Progenitor cell of endocrine pancreas (in vitro differentiated cells): ENCODE measurements around the gene CSF3R. TPM values are rescaled to one million over a fixed set of nuclear protein-coding genes. Genes with fewer than 3 reads are reported as not detected.
A peak's percentile ranks its signal among the peaks of the same experiment; 100 is the strongest.

Experiments
- DNase-seq: peaks from one replicate; pipeline ENCODE4 v3.0.0; 2021; ENCODE audit warnings: low spot score; ENCODE audit not compliant: unreplicated experiment
- H3K27ac Mint-ChIP-seq: 2 replicates; pipeline ENCODE4 v1.8.0; 2021; ENCODE audit warnings: mild to moderate bottlenecking, moderate library complexity, mixed read lengths
- H3K27me3 Mint-ChIP-seq: 2 replicates; pipeline ENCODE4 v1.8.0; 2021; ENCODE audit warnings: mixed read lengths
- H3K36me3 Mint-ChIP-seq: 2 replicates; pipeline ENCODE4 v1.8.0; 2022; ENCODE audit warnings: mixed read lengths; ENCODE audit not compliant: insufficient read depth
- H3K4me1 Mint-ChIP-seq: 2 replicates; pipeline ENCODE4 v1.8.0; 2021; ENCODE audit warnings: low read depth, mixed read lengths
- H3K4me3 Mint-ChIP-seq: 2 replicates; pipeline ENCODE4 v1.8.0; 2021; ENCODE audit warnings: low read depth, mild to moderate bottlenecking, moderate library complexity, mixed read lengths
- H3K9me3 Mint-ChIP-seq: 2 replicates; pipeline ENCODE4 v1.8.0; 2021; ENCODE audit warnings: low read depth, mixed read lengths
- CTCF ChIP-seq: fragments of 200-600 bp; sonication (generic); IDR thresholded peaks from one replicate; pipeline ENCODE4 v1.5.0; 2021; ENCODE audit warnings: antibody characterized with exemption, mild to moderate bottlenecking; ENCODE audit not compliant: unreplicated experiment
- total RNA-seq: library from RNA; stranded (reverse); gene quantifications from 2 replicates; pipeline ENCODE4 v1.2.1, GENCODE V29; 2021

The CSF3R gene
- total RNA-seq, 1 donor from 2014 or later = 5.5 TPM

GRCh38 chr1:36425791-36426190, 56.9 kb downstream of the CSF3R start:
- H3K27ac Mint-ChIP-seq = no peak overlapping the region
- H3K4me1 Mint-ChIP-seq = no peaks in the 10 kb centered on the region
- H3K4me3 Mint-ChIP-seq = no peak overlapping the region
- no peak for DNase-seq
- no peaks in the 10 kb centered on the region for H3K9me3 Mint-ChIP-seq
- H3K36me3 Mint-ChIP-seq = peaks cover 11% of the 10 kb centered on the region
- H3K27me3 Mint-ChIP-seq = no peaks in the 10 kb centered on the region
- no peak for TF ChIP-seq CTCF

GRCh38 chr1:36421649-36422048, 61.1 kb downstream of the CSF3R start:
- no peaks in the 10 kb centered on the region for H3K27me3 Mint-ChIP-seq
- H3K27ac Mint-ChIP-seq = no peak overlapping the region
- H3K4me3 Mint-ChIP-seq = no peak overlapping the region
- no peaks in the 10 kb centered on the region for H3K4me1 Mint-ChIP-seq
- no peak for TF ChIP-seq CTCF
- peaks cover 10% of the 10 kb centered on the region for H3K36me3 Mint-ChIP-seq
- DNase-seq = no peak
- H3K9me3 Mint-ChIP-seq = no peaks in the 10 kb centered on the region

- DNase-seq = peak; percentile 82
- no peak overlapping the region for H3K27ac Mint-ChIP-seq
- no peaks in the 10 kb centered on the region for H3K4me1 Mint-ChIP-seq
- no peak overlapping the region for H3K4me3 Mint-ChIP-seq
- H3K9me3 Mint-ChIP-seq = no peaks in the 10 kb centered on the region
- H3K36me3 Mint-ChIP-seq = peaks cover 10% of the 10 kb centered on the region
- TF ChIP-seq CTCF = peak; percentile 89
- no peaks in the 10 kb centered on the region for H3K27me3 Mint-ChIP-seq
Observed at GRCh38 chr1:36420836-36421317, 61.8 kb downstream of the CSF3R start.

GRCh38 chr1:36420409-36420808, 62.3 kb downstream of the CSF3R start:
- Mint-ChIP-seq H3K4me3 (no peak overlapping the region), H3K4me1 (no peaks in the 10 kb centered on the region)

GRCh38 chr1:36419569-36419968, 63.1 kb downstream of the CSF3R start:
- Mint-ChIP-seq H3K27ac (no peak overlapping the region), H3K27me3 (no peaks in the 10 kb centered on the region), H3K9me3 (no peaks in the 10 kb centered on the region), H3K36me3 (peaks cover 7% of the 10 kb centered on the region), H3K4me1 (no peaks in the 10 kb centered on the region), H3K4me3 (no peak overlapping the region)
- no peak for TF ChIP-seq CTCF
- DNase-seq = no peak

More at GRCh38 chr1:36420409-36420808, 62.3 kb downstream of the CSF3R start:
- Mint-ChIP-seq H3K36me3 (peaks cover 7% of the 10 kb centered on the region), H3K27me3 (no peaks in the 10 kb centered on the region), H3K9me3 (no peaks in the 10 kb centered on the region), H3K27ac (no peak overlapping the region)
- no peak for TF ChIP-seq CTCF
- DNase-seq = no peak
